B cell (primary cell): ENCODE measurements around the gene PLA2G2E. TPM values are rescaled to one million over a fixed set of nuclear protein-coding genes. Genes with fewer than 3 reads are reported as not detected.

ENCODE experiments used
- ATAC-seq: fragments of 200-7000 bp; cut with Tn5 transposase; one replicate; pipeline ENCODE4 v1.10.0; 2021; ENCODE audit warnings: low read depth, mild to moderate bottlenecking, moderate number of reproducible peaks, moderate library complexity
- CTCF ChIA-PET: fragments of 350-600 bp; sonication (Branson Sonifier 250); formaldehyde crosslinking; loops from one replicate; lab custom pipeline; 2021; ENCODE audit warnings: antibody characterized with exemption, inconsistent platforms; lab: Charles Lee
- POLR2A ChIA-PET: fragments of 350-600 bp; sonication (Branson Sonifier 250); formaldehyde crosslinking; loops from one replicate; lab custom pipeline; 2021; ENCODE audit warnings: antibody characterized with exemption; lab: Charles Lee
- DNase-seq: peaks from one replicate; pipeline ENCODE4 v3.0.0; 2013
- H2AFZ ChIP-seq: 2 replicates; pipeline ENCODE4 v1.6.1; 2012; ENCODE audit warnings: mild to moderate bottlenecking, low read depth, low read length; ENCODE audit not compliant: insufficient read depth, poor library complexity, severe bottlenecking
- H3K27ac ChIP-seq, 2 donors: 1 replicate in 1 of 2; 2 replicates in 1 of 2; pipeline ENCODE4 v1.5.1; 2012 to 2013; ENCODE audit warnings: low read length in 2 of 2, mild to moderate bottlenecking in 2 of 2, moderate library complexity in 1 of 2
- H3K27me3 ChIP-seq, 4 experiments: fragments of 200-600 bp in 1 of 4; sonication (generic) in 1 of 4; replicated peaks in 1 of 4; 1 replicate in 2 of 4; 2 replicates in 2 of 4; pipeline versions ENCODE4 v1.6.1 to v1.7.0; 2013 to 2016; ENCODE audit warnings: low read length in 3 of 4, mild to moderate bottlenecking in 2 of 4, mixed read lengths in 1 of 4, moderate library complexity in 1 of 4; ENCODE audit not compliant: insufficient read depth in 4 of 4, control insufficient read depth in 3 of 4; ENCODE audit errors: control extremely low read depth in 1 of 4
- H3K36me3 ChIP-seq, 2 experiments: replicated peaks in 1 of 2; 1 replicate in 1 of 2; 2 replicates in 1 of 2; pipeline versions ENCODE4 v1.6.1 to v1.7.1; 2013; ENCODE audit warnings: low read length in 1 of 2; ENCODE audit not compliant: insufficient read depth in 2 of 2, control insufficient read depth in 1 of 2; ENCODE audit errors: control extremely low read depth in 1 of 2, extremely low read depth in 1 of 2
- H3K4me1 ChIP-seq, 2 donors: fragments of 200-600 bp in 1 of 2; sonication (generic) in 1 of 2; 1 replicate in 1 of 2; 2 replicates in 1 of 2; pipeline versions ENCODE4 v1.5.1 to v1.6.1; 2013 to 2017; ENCODE audit warnings: low read length in 2 of 2; ENCODE audit not compliant: control insufficient read depth in 2 of 2, insufficient read depth in 2 of 2
- H3K4me2 ChIP-seq: replicated peaks from 2 replicates; pipeline ENCODE3; 2012; ENCODE audit warnings: mild to moderate bottlenecking, low read depth, low read length; ENCODE audit not compliant: poor library complexity, severe bottlenecking
- H3K4me3 ChIP-seq, 5 experiments: fragments of 200-600 bp in 1 of 5; sonication (generic) in 1 of 5; 1 replicate in 3 of 5; 2 replicates in 2 of 5; pipeline versions ENCODE4 v1.5.1 to v1.7.0; 2011 to 2016; ENCODE audit warnings: low read length in 4 of 5, mild to moderate bottlenecking in 4 of 5, low read depth in 2 of 5, control low read depth in 1 of 5, moderate library complexity in 1 of 5; ENCODE audit not compliant: insufficient read depth in 1 of 5; ENCODE audit errors: control extremely low read depth in 1 of 5, extremely low read depth in 1 of 5
- H3K79me2 ChIP-seq: fragments of 200-600 bp; sonication (generic); one replicate; pipeline ENCODE4 v1.6.0; 2016; ENCODE audit warnings: low read length; ENCODE audit not compliant: control insufficient read depth, insufficient read depth
- H3K9ac ChIP-seq: fragments of 200-600 bp; sonication (generic); 2 replicates; pipeline ENCODE4 v1.6.1; 2017; ENCODE audit warnings: mild to moderate bottlenecking, low read length, moderate library complexity
- H3K9me3 ChIP-seq, 3 donors: one replicate each; pipeline versions ENCODE4 v1.6.1 to v1.7.1; 2013; ENCODE audit warnings: low read length in 2 of 3; ENCODE audit not compliant: control insufficient read depth in 2 of 3, insufficient read depth in 1 of 3; ENCODE audit errors: control extremely low read depth in 1 of 3
- H4K20me1 ChIP-seq: 2 replicates; pipeline ENCODE4 v1.6.0; 2012; ENCODE audit warnings: mild to moderate bottlenecking, low read length; ENCODE audit not compliant: insufficient read depth, control insufficient read depth, poor library complexity, severe bottlenecking
- H3K27ac Mint-ChIP-seq: one replicate; pipeline ENCODE4 v1.8.0; 2021; ENCODE audit warnings: mixed read lengths
- H3K27me3 Mint-ChIP-seq: one replicate; pipeline ENCODE4 v1.8.0; 2021; ENCODE audit warnings: mixed read lengths
- H3K4me1 Mint-ChIP-seq: one replicate; pipeline ENCODE4 v1.8.0; 2021; ENCODE audit warnings: mixed read lengths
- H3K4me3 Mint-ChIP-seq: one replicate; pipeline ENCODE4 v1.8.0; 2021; ENCODE audit warnings: mixed read lengths
- H3K9me3 Mint-ChIP-seq: one replicate; pipeline ENCODE4 v1.8.0; 2022; ENCODE audit warnings: mixed read lengths; ENCODE audit not compliant: insufficient read depth
- EZH2 ChIP-seq: IDR thresholded peaks from 2 replicates; pipeline ENCODE4 v1.6.1; 2012; ENCODE audit warnings: borderline replicate concordance, low read depth, mild to moderate bottlenecking, moderate library complexity, low read length; ENCODE audit not compliant: insufficient read depth, poor library complexity, severe bottlenecking
- WGBS: methylation state at CpG from one replicate; pipeline ENCODE4 v1.1.5; 2013; ENCODE audit warnings: missing lambda C conversion rate; ENCODE audit not compliant: insufficient coverage; 5-methylcytosine and 5-hydroxymethylcytosine counted together
- intact Hi-C: fragments of 100-400 bp; cut with micrococcal nuclease; formaldehyde crosslinking; loops from one replicate; pipeline ENCODE4 v1.10.0; 2022
- polyA plus RNA-seq: library from polyadenylated mRNA; depleted of rRNA; stranded (reverse); fragments of >200 nt; gene quantifications from 2 replicates; pipeline ENCODE4 v1.2.3, GENCODE V29; 2012
- total RNA-seq, 2 donors: library from RNA; stranded (reverse); fragments of 120-200 nt in 1 of 2; gene quantifications; 1 replicate in 1 of 2; 2 replicates in 1 of 2; pipeline versions ENCODE4 v1.2.3 to v1.2.4, GENCODE V29; 2013 to 2022
- TF ChIP-seq, protein P1 (sequence below): fragments of 200-600 bp; IDR thresholded peaks from one replicate; pipeline ENCODE4 v1.8.0; 2022; ENCODE audit warnings: antibody characterized with exemption, mild to moderate bottlenecking

Gene PLA2G2E
- total and polyA plus RNA-seq, 2 donors (not counting 1 experiment from before 2014, with no cell fraction given), result not detected

DNA sequence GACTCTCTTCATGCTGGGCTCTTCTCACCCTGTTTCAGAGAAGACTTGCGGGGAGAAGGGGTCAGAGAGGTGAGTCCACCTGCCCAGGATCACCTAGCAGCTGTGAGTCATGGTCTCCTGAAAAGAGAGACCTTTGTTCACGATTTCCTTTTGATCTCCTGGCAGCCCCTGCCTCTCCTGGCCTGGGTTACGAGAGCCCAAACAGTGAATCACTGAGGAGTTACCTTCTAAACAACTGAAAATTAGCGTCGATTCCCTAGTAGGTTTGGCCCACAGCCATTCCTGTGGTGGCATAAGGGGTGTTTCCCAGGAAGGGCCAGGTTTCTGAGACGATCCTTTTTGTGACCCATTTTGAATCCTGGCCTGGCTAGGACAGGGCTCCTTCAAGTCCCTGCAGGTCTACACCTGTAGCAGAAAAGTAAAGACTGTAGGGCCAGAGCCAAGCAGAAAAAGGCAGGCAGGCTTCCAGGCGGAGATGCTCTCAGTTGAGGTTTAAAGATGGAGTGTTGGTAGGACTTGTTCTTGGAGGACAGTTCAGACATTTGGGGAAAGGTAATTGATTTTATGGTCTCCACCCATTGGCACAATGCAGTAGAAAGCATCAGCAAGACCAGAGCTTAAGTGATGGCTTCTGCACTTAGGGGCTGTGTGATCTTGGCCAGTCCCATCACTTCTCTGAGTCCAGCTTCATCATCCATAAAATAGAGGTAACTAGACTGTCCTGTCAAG, 2.1 kb upstream of the PLA2G2E start:
- H3K4me2 ChIP-seq, result no peak overlapping the region
- WGBS, result 86% methylated on average over 7 of the region's 7 CpGs
- H3K4me1 Mint-ChIP-seq, result no peaks in the 10 kb centered on the region

DNA sequence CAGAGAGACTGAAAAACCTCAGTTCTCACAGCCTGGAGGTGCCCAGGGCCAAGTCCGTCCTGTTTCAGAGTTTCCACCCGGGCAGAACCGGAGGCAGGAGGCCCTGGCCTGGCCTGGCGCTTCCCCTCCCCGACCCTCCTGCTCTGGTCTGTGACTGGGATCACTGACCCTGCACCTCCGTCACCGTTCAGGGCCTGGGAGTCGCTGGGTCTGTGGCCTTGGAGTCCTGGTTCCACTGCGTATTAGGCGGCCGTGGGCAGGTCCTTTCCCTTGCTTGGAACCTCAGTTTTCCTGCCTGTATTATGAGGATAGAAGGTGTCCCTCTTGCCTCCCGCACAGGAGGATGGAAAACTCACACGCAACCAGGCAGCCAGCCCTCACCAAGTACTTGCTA, 533 bp upstream of the PLA2G2E start:
- 85% methylated on average over 12 of the region's 13 CpGs for WGBS
- H3K79me2 ChIP-seq, result no peaks in the 10 kb centered on the region
- H4K20me1 ChIP-seq, result no peaks in the 10 kb centered on the region
- H2AFZ ChIP-seq, result no peak overlapping the region
- Mint-ChIP-seq H3K27ac (no peak overlapping the region), H3K4me3 (no peak overlapping the region), H3K27me3 (peaks cover 4% of the 10 kb centered on the region), H3K4me1 (no peaks in the 10 kb centered on the region), H3K9me3 (no peaks in the 10 kb centered on the region)
- DNase-seq, result no peak
- no peak for ATAC-seq
- ChIA-PET POLR2A (no interaction called here), CTCF (no interaction called here)
- intact Hi-C loops, result no loop called here
- H3K27ac ChIP-seq, result no peak overlapping the region
- H3K9ac ChIP-seq, result no peak overlapping the region
- H3K4me3 ChIP-seq, result no peak overlapping the region
- peaks cover 0 to under 1% (median 0%) of the 10 kb centered on the region in 3 donors for H3K9me3 ChIP-seq
- no peaks in the 10 kb centered on the region for H3K4me1 ChIP-seq
- peaks cover 0 to 5% (median 0%) of the 10 kb centered on the region in 4 experiments for H3K27me3 ChIP-seq
- no peaks in the 10 kb centered on the region for H3K36me3 ChIP-seq
- H3K4me2 ChIP-seq, result no peak overlapping the region
- no peak for TF ChIP-seq EZH2
- TF ChIP-seq, protein P1, sequence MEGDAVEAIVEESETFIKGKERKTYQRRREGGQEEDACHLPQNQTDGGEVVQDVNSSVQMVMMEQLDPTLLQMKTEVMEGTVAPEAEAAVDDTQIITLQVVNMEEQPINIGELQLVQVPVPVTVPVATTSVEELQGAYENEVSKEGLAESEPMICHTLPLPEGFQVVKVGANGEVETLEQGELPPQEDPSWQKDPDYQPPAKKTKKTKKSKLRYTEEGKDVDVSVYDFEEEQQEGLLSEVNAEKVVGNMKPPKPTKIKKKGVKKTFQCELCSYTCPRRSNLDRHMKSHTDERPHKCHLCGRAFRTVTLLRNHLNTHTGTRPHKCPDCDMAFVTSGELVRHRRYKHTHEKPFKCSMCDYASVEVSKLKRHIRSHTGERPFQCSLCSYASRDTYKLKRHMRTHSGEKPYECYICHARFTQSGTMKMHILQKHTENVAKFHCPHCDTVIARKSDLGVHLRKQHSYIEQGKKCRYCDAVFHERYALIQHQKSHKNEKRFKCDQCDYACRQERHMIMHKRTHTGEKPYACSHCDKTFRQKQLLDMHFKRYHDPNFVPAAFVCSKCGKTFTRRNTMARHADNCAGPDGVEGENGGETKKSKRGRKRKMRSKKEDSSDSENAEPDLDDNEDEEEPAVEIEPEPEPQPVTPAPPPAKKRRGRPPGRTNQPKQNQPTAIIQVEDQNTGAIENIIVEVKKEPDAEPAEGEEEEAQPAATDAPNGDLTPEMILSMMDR, result no peak

More for the DNA sequence above, 2.1 kb upstream of the PLA2G2E start:
- Histone ChIP-seq H4K20me1 (no peaks in the 10 kb centered on the region), H3K4me3 (no peak overlapping the region), H3K27ac (no peak overlapping the region), H3K79me2 (no peaks in the 10 kb centered on the region), H3K9ac (no peak overlapping the region), H3K27me3 (peaks cover 0 to 5% (median 0%) of the 10 kb centered on the region in 4 experiments), H3K36me3 (no peaks in the 10 kb centered on the region), H3K4me1 (no peaks in the 10 kb centered on the region), H2AFZ (no peak overlapping the region), H3K9me3 (peaks cover 0 to 4% (median 2%) of the 10 kb centered on the region in 3 donors)
- no peak for DNase-seq
- TF ChIP-seq, protein P1, result no peak
- TF ChIP-seq EZH2, result no peak
- Mint-ChIP-seq H3K27ac (no peak overlapping the region), H3K4me3 (no peak overlapping the region), H3K27me3 (peaks cover 4% of the 10 kb centered on the region), H3K9me3 (peaks cover 3% of the 10 kb centered on the region)
- no peak for ATAC-seq
- ChIA-PET POLR2A (no interaction called here), CTCF (no interaction called here)
- intact Hi-C loops, result no loop called here
